Natural killer cell (primary cell): ENCODE measurements around the gene FAM53B. TPM values are rescaled to one million over a fixed set of nuclear protein-coding genes. Genes with fewer than 3 reads are reported as not detected.

Source experiments
- ATAC-seq, 3 donors: fragments of 150-1000 bp in 2 of 3; fragments of 200-7000 bp in 1 of 3; cut with Tn5 transposase; 1 replicate in 1 of 3; 2 replicates in 2 of 3; pipeline ENCODE4 v1.10.0; 2021; ENCODE audit warnings: mild to moderate bottlenecking in 2 of 3, moderate library complexity in 2 of 3
- DNase-seq, 2 donors: peaks; one replicate each; pipeline versions ENCODE4 v3.0.0 to v3.0.0-alpha.2; 2013 to 2021; ENCODE audit warnings: mixed read lengths in 1 of 2
- H3K27ac ChIP-seq: one replicate; pipeline ENCODE4 v1.5.1; 2013; ENCODE audit warnings: mild to moderate bottlenecking, low read length
- H3K27me3 ChIP-seq: one replicate; pipeline ENCODE4 v1.6.1; 2013; ENCODE audit warnings: low read length; ENCODE audit not compliant: control insufficient read depth, insufficient read depth
- H3K36me3 ChIP-seq: one replicate; pipeline ENCODE4 v1.6.1; 2013; ENCODE audit warnings: low read length; ENCODE audit not compliant: control insufficient read depth, insufficient read depth
- H3K4me1 ChIP-seq: one replicate; pipeline ENCODE4 v1.6.1; 2013; ENCODE audit warnings: low read length; ENCODE audit not compliant: control insufficient read depth, insufficient read depth
- H3K4me3 ChIP-seq: one replicate; pipeline ENCODE4 v1.5.1; 2013; ENCODE audit warnings: low read length
- H3K9me3 ChIP-seq: one replicate; pipeline ENCODE4 v1.6.1; 2013; ENCODE audit warnings: low read length; ENCODE audit not compliant: control insufficient read depth, insufficient read depth
- H3K27ac Mint-ChIP-seq, 2 donors: one replicate each; pipeline ENCODE4 v1.8.0; 2022; ENCODE audit warnings: mild to moderate bottlenecking in 2 of 2, mixed read lengths in 2 of 2, moderate library complexity in 1 of 2
- H3K27me3 Mint-ChIP-seq, 2 donors: one replicate each; pipeline ENCODE4 v1.8.0; 2022; ENCODE audit warnings: low read depth in 2 of 2, mixed read lengths in 2 of 2
- H3K36me3 Mint-ChIP-seq: one replicate; pipeline ENCODE4 v1.8.0; 2022; ENCODE audit warnings: mixed read lengths
- H3K4me1 Mint-ChIP-seq, 2 donors: one replicate each; pipeline ENCODE4 v1.8.0; 2022; ENCODE audit warnings: mixed read lengths in 2 of 2
- H3K4me3 Mint-ChIP-seq: one replicate; pipeline ENCODE4 v1.8.0; 2022; ENCODE audit warnings: mild to moderate bottlenecking, moderate library complexity, mixed read lengths
- H3K9me3 Mint-ChIP-seq, 2 donors: one replicate each; pipeline ENCODE4 v1.8.0; 2022; ENCODE audit warnings: mixed read lengths in 2 of 2
- WGBS: methylation state at CpG from one replicate; pipeline ENCODE4 v1.1.7; 2013; ENCODE audit warnings: missing lambda C conversion rate; ENCODE audit not compliant: insufficient coverage; 5-methylcytosine and 5-hydroxymethylcytosine counted together
- intact Hi-C: fragments of 100-400 bp; cut with micrococcal nuclease; formaldehyde crosslinking; loops from one replicate; pipeline ENCODE4 v1.14.2; 2022
- total RNA-seq, 4 donors: library from RNA; stranded (reverse); fragments of 120-200 nt in 1 of 4; gene quantifications; one replicate each; pipeline versions ENCODE4 v1.2.3 to v1.2.4, GENCODE V29; 2013 to 2022
- TF ChIP-seq, protein P1 (sequence below): fragments of 200-600 bp; IDR thresholded peaks from one replicate; pipeline ENCODE4 v1.8.0; 2022; ENCODE audit warnings: antibody characterized with exemption

The FAM53B gene
- total RNA-seq, 3 donors from 2014 or later (not counting 1 experiment from before 2014, with no cell fraction given) = 77.4 to 172 (median 121) TPM

DNA sequence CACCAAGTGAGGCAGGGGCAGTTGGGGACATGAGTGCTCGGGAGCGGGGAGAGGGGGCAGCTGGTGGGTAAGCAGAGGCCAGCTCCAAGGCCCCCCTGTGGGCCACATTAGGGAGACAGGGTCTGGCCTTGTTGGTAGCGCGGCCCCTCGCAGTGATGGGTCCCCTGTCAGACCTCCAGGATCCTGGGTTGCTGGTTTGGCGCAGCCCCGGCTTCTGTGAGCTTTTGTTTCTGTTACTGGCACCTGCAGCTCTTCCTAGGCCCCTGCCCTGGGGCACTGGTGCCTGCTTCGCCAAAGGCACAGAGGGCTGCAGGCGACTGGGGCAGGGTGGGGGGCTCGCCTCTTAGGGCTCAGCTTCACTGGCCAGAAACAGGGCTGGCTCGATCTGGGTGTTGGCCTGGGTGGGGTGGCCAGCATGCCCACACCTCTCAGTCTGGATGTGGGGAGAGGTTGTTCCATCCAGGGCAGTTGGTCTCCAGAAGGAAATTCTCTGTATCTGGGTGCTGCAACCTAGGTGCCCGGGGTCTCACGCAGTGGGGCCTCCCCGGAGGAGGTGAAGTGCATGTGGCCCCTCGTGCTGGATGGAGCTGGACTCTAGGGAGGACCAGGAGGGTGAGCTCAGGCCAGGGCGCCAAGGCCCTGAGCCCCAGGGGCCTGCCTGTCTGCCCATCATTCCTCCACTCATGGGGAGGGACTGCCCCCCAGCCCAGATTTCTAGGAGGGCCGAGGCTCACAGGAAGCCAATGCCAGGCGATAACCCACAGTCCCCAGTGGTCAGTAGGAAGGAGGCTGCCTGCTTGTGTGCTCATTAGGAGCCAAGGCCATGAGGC, 143.9 kb downstream of the FAM53B start:
- intact Hi-C loops = no loop called here
- H3K4me1 ChIP-seq = peaks cover 62% of the 10 kb centered on the region

GRCh38 chr10:124599588-124600050, 144.6 kb downstream of the FAM53B start:
- Histone ChIP-seq H3K36me3 (no peaks in the 10 kb centered on the region), H3K27ac (no peak overlapping the region), H3K4me1 (peaks cover 56% of the 10 kb centered on the region), H3K27me3 (no peaks in the 10 kb centered on the region), H3K4me3 (no peak overlapping the region), H3K9me3 (no peaks in the 10 kb centered on the region)
- H3K4me3 Mint-ChIP-seq = no peak overlapping the region
- TF ChIP-seq, protein P1, sequence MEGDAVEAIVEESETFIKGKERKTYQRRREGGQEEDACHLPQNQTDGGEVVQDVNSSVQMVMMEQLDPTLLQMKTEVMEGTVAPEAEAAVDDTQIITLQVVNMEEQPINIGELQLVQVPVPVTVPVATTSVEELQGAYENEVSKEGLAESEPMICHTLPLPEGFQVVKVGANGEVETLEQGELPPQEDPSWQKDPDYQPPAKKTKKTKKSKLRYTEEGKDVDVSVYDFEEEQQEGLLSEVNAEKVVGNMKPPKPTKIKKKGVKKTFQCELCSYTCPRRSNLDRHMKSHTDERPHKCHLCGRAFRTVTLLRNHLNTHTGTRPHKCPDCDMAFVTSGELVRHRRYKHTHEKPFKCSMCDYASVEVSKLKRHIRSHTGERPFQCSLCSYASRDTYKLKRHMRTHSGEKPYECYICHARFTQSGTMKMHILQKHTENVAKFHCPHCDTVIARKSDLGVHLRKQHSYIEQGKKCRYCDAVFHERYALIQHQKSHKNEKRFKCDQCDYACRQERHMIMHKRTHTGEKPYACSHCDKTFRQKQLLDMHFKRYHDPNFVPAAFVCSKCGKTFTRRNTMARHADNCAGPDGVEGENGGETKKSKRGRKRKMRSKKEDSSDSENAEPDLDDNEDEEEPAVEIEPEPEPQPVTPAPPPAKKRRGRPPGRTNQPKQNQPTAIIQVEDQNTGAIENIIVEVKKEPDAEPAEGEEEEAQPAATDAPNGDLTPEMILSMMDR = no peak
- no peak for ATAC-seq
- no peaks in the 10 kb centered on the region for H3K27me3 Mint-ChIP-seq
- 96% methylated on average over 7 of the region's 7 CpGs for WGBS
- H3K4me1 Mint-ChIP-seq = peaks cover 0 to 38% of the 10 kb centered on the region in 2 donors
- no peak for DNase-seq
- no peaks in the 10 kb centered on the region for H3K9me3 Mint-ChIP-seq
- intact Hi-C loops = no loop called here
- H3K36me3 Mint-ChIP-seq = no peaks in the 10 kb centered on the region
- peak overlapping the region in 1 of 2 donors; percentile 40 for H3K27ac Mint-ChIP-seq

More for the DNA sequence above, 143.9 kb downstream of the FAM53B start:
- ATAC-seq = no peak
- Mint-ChIP-seq H3K36me3 (no peaks in the 10 kb centered on the region), H3K4me3 (no peak overlapping the region), H3K4me1 (peaks cover 0 to 41% of the 10 kb centered on the region in 2 donors), H3K27ac (peak overlapping the region in 1 of 2 donors; percentile 40), H3K9me3 (no peaks in the 10 kb centered on the region), H3K27me3 (no peaks in the 10 kb centered on the region)
- no peak for DNase-seq
- H3K27me3 ChIP-seq = no peaks in the 10 kb centered on the region
- H3K9me3 ChIP-seq = no peaks in the 10 kb centered on the region
- TF ChIP-seq, protein P1 = no peak
- 79% methylated on average over 18 of the region's 18 CpGs for WGBS
- H3K36me3 ChIP-seq = no peaks in the 10 kb centered on the region
- H3K27ac ChIP-seq = peak overlapping the region; percentile 75
- no peak overlapping the region for H3K4me3 ChIP-seq

- WGBS = 93% methylated on average over 13 of the region's 13 CpGs
- TF ChIP-seq, protein P1 = no peak
- H3K9me3 ChIP-seq = no peaks in the 10 kb centered on the region
- peaks cover 49% of the 10 kb centered on the region for H3K4me1 ChIP-seq
- Mint-ChIP-seq H3K27ac (no peak overlapping the region), H3K36me3 (no peaks in the 10 kb centered on the region), H3K4me3 (no peak overlapping the region), H3K27me3 (no peaks in the 10 kb centered on the region), H3K4me1 (peaks cover 0 to 38% of the 10 kb centered on the region in 2 donors), H3K9me3 (no peaks in the 10 kb centered on the region)
- H3K27ac ChIP-seq = no peak overlapping the region
- H3K36me3 ChIP-seq = no peaks in the 10 kb centered on the region
- DNase-seq (no peak), ATAC-seq (no peak)
- no peak overlapping the region for H3K4me3 ChIP-seq
- H3K27me3 ChIP-seq = no peaks in the 10 kb centered on the region
- intact Hi-C loops = no loop called here
Observed at GRCh38 chr10:124598773-124599587, 145.2 kb downstream of the FAM53B start.
